ENCODE results near the gene DNAAF5.

Gene DNAAF5

GRCh38 chr7:726084-726853, at the start of gene DNAAF5:
DNAAF5 (plus strand) TSS chr7:726699; CDS start chr7:726721, 22 bp downstream.
- Histone ChIP-seq H3K9me3 (ENCODE audit: low read length) (peaks cover 3% of the 10 kb centered on the region), H3K4me3 (ENCODE audit: low read length) (peak within 1 kb of the TSS; percentile 72), H3K27me3 (ENCODE audit: insufficient read depth, low read length) (no peaks in the 10 kb centered on the region), H2AFZ (ENCODE audit: low read depth, low read length) (peak within 1 kb of the TSS; percentile 85), H3K4me1 (ENCODE audit: insufficient read depth, low read length) (peaks cover 13% of the 10 kb centered on the region), H3K36me3 (ENCODE audit: insufficient read depth, low read length) (peaks cover 19% of the 10 kb centered on the region)

GRCh38 chr7:676972-677385, 49.5 kb upstream of the DNAAF5 start:
- no peaks in the 10 kb centered on the region for H3K4me1 ChIP-seq (ENCODE audit: insufficient read depth, low read length)
- no peaks in the 10 kb centered on the region for H3K36me3 ChIP-seq (ENCODE audit: insufficient read depth, low read length)
- H3K9me3 ChIP-seq (ENCODE audit: low read length) = peaks cover 5% of the 10 kb centered on the region
- no peaks in the 10 kb centered on the region for H3K27me3 ChIP-seq (ENCODE audit: insufficient read depth, low read length)
- no peak overlapping the region for H3K4me3 ChIP-seq (ENCODE audit: low read length)
- H2AFZ ChIP-seq (ENCODE audit: low read depth, low read length) = no peak overlapping the region

- Histone ChIP-seq H2AFZ (ENCODE audit: low read depth, low read length) (no peak overlapping the region), H3K4me1 (ENCODE audit: insufficient read depth, low read length) (no peaks in the 10 kb centered on the region), H3K4me3 (ENCODE audit: low read length) (no peak overlapping the region), H3K27me3 (ENCODE audit: insufficient read depth, low read length) (no peaks in the 10 kb centered on the region), H3K36me3 (ENCODE audit: insufficient read depth, low read length) (no peaks in the 10 kb centered on the region), H3K9me3 (ENCODE audit: low read length) (peaks cover 5% of the 10 kb centered on the region)
Observed at GRCh38 chr7:680411-681127, 45.9 kb upstream of the DNAAF5 start.

- H3K9me3 ChIP-seq (ENCODE audit: low read length) = peaks cover 5% of the 10 kb centered on the region
- no peaks in the 10 kb centered on the region for H3K4me1 ChIP-seq (ENCODE audit: insufficient read depth, low read length)
- H3K4me3 ChIP-seq (ENCODE audit: low read length) = no peak overlapping the region
- H3K36me3 ChIP-seq (ENCODE audit: insufficient read depth, low read length) = no peaks in the 10 kb centered on the region
- no peaks in the 10 kb centered on the region for H3K27me3 ChIP-seq (ENCODE audit: insufficient read depth, low read length)
- no peak overlapping the region for H2AFZ ChIP-seq (ENCODE audit: low read depth, low read length)
Observed at GRCh38 chr7:681551-682307, 44.8 kb upstream of the DNAAF5 start.

GRCh38 chr7:682810-683209, 43.7 kb upstream of the DNAAF5 start:
- H3K4me3 ChIP-seq (ENCODE audit: low read length) = no peak overlapping the region
- H3K9me3 ChIP-seq (ENCODE audit: low read length) = peaks cover 8% of the 10 kb centered on the region
- H3K36me3 ChIP-seq (ENCODE audit: insufficient read depth, low read length) = no peaks in the 10 kb centered on the region
- H2AFZ ChIP-seq (ENCODE audit: low read depth, low read length) = no peak overlapping the region
- H3K27me3 ChIP-seq (ENCODE audit: insufficient read depth, low read length) = no peaks in the 10 kb centered on the region
- H3K4me1 ChIP-seq (ENCODE audit: insufficient read depth, low read length) = no peaks in the 10 kb centered on the region

- no peaks in the 10 kb centered on the region for H3K36me3 ChIP-seq (ENCODE audit: insufficient read depth, low read length)
- H2AFZ ChIP-seq (ENCODE audit: low read depth, low read length) = no peak overlapping the region
- peaks cover 12% of the 10 kb centered on the region for H3K9me3 ChIP-seq (ENCODE audit: low read length)
- H3K4me1 ChIP-seq (ENCODE audit: insufficient read depth, low read length) = no peaks in the 10 kb centered on the region
- H3K4me3 ChIP-seq (ENCODE audit: low read length) = no peak overlapping the region
- no peaks in the 10 kb centered on the region for H3K27me3 ChIP-seq (ENCODE audit: insufficient read depth, low read length)
Observed at GRCh38 chr7:683526-684205, 42.8 kb upstream of the DNAAF5 start.

GRCh38 chr7:684416-684815, 42.1 kb upstream of the DNAAF5 start:
- no peak overlapping the region for H2AFZ ChIP-seq (ENCODE audit: low read depth, low read length)
- no peak overlapping the region for H3K4me3 ChIP-seq (ENCODE audit: low read length)
- H3K4me1 ChIP-seq (ENCODE audit: insufficient read depth, low read length) = no peaks in the 10 kb centered on the region
- H3K27me3 ChIP-seq (ENCODE audit: insufficient read depth, low read length) = no peaks in the 10 kb centered on the region
- no peaks in the 10 kb centered on the region for H3K36me3 ChIP-seq (ENCODE audit: insufficient read depth, low read length)
- H3K9me3 ChIP-seq (ENCODE audit: low read length) = peaks cover 12% of the 10 kb centered on the region

- Histone ChIP-seq H2AFZ (ENCODE audit: low read depth, low read length) (no peak overlapping the region), H3K36me3 (ENCODE audit: insufficient read depth, low read length) (no peaks in the 10 kb centered on the region), H3K4me3 (ENCODE audit: low read length) (no peak overlapping the region), H3K9me3 (ENCODE audit: low read length) (peaks cover 12% of the 10 kb centered on the region), H3K4me1 (ENCODE audit: insufficient read depth, low read length) (no peaks in the 10 kb centered on the region), H3K27me3 (ENCODE audit: insufficient read depth, low read length) (no peaks in the 10 kb centered on the region)
Observed at GRCh38 chr7:685540-685939, 41.0 kb upstream of the DNAAF5 start.

GRCh38 chr7:690478-691360, 35.8 kb upstream of the DNAAF5 start:
- H3K9me3 ChIP-seq (ENCODE audit: low read length) = peaks cover 14% of the 10 kb centered on the region
- no peak overlapping the region for H3K4me3 ChIP-seq (ENCODE audit: low read length)
- no peaks in the 10 kb centered on the region for H3K4me1 ChIP-seq (ENCODE audit: insufficient read depth, low read length)
- no peaks in the 10 kb centered on the region for H3K27me3 ChIP-seq (ENCODE audit: insufficient read depth, low read length)
- H3K36me3 ChIP-seq (ENCODE audit: insufficient read depth, low read length) = no peaks in the 10 kb centered on the region
- no peak overlapping the region for H2AFZ ChIP-seq (ENCODE audit: low read depth, low read length)

GRCh38 chr7:691361-692045, 35.0 kb upstream of the DNAAF5 start:
- Histone ChIP-seq H3K4me3 (ENCODE audit: low read length) (no peak overlapping the region), H3K36me3 (ENCODE audit: insufficient read depth, low read length) (no peaks in the 10 kb centered on the region), H3K27me3 (ENCODE audit: insufficient read depth, low read length) (no peaks in the 10 kb centered on the region)

GRCh38 chr7:693280-693679, 33.2 kb upstream of the DNAAF5 start:
- Histone ChIP-seq H3K36me3 (ENCODE audit: insufficient read depth, low read length) (no peaks in the 10 kb centered on the region), H3K27me3 (ENCODE audit: insufficient read depth, low read length) (no peaks in the 10 kb centered on the region), H3K4me3 (ENCODE audit: low read length) (no peak overlapping the region), H2AFZ (ENCODE audit: low read depth, low read length) (no peak overlapping the region), H3K4me1 (ENCODE audit: insufficient read depth, low read length) (no peaks in the 10 kb centered on the region), H3K9me3 (ENCODE audit: low read length) (peaks cover 12% of the 10 kb centered on the region)

More at GRCh38 chr7:691361-692045, 35.0 kb upstream of the DNAAF5 start:
- no peak overlapping the region for H2AFZ ChIP-seq (ENCODE audit: low read depth, low read length)
- no peaks in the 10 kb centered on the region for H3K4me1 ChIP-seq (ENCODE audit: insufficient read depth, low read length)
- H3K9me3 ChIP-seq (ENCODE audit: low read length) = peaks cover 14% of the 10 kb centered on the region
